GM19023 (cell line): ENCODE data around the gene POLR3B.
"Not testable (repeated sequence)": the region's sequence is repeated elsewhere in the genome, so short reads cannot be mapped to it uniquely, and the experiment has no call there.

Experiments used
- ATAC-seq: cut with Tn5 transposase; IDR thresholded peaks from one replicate; pipeline ENCODE4 v1.9.1; 2021; ENCODE audit warnings: mild to moderate bottlenecking, moderate library complexity; ENCODE audit not compliant: unreplicated experiment

POLR3B gene

GRCh38 chr12:106459124-106459523 lies 101.6 kb downstream of the POLR3B start:
- ATAC-seq, result no peak

- ATAC-seq, result no peak
These were observed 102.0 kb downstream of the POLR3B start for GRCh38 chr12:106459534-106459933.

GRCh38 chr12:106461730-106462129 lies 104.2 kb downstream of the POLR3B start:
- ATAC-seq, result no peak

GRCh38 chr12:106465605-106466004 lies 108.1 kb downstream of the POLR3B start:
- ATAC-seq, result not testable (repeated sequence)

- not testable (repeated sequence) for ATAC-seq
These were observed 118.1 kb downstream of the POLR3B start for GRCh38 chr12:106475662-106476061.

GRCh38 chr12:106477627-106478026 lies 120.1 kb downstream of the POLR3B start:
- not testable (repeated sequence) for ATAC-seq

- ATAC-seq, result no peak
These were observed 122.7 kb downstream of the POLR3B start for GRCh38 chr12:106480251-106480650.

GRCh38 chr12:106481246-106481645 lies 123.7 kb downstream of the POLR3B start:
- no peak for ATAC-seq

- ATAC-seq, result no peak
These were observed 130.1 kb downstream of the POLR3B start for GRCh38 chr12:106487664-106488063.

- ATAC-seq, result no peak
These were observed 131.3 kb downstream of the POLR3B start for GRCh38 chr12:106488884-106489283.

- no peak for ATAC-seq
These were observed 132.7 kb downstream of the POLR3B start for GRCh38 chr12:106490264-106490663.

GRCh38 chr12:106492857-106493256 lies 135.3 kb downstream of the POLR3B start:
- ATAC-seq, result no peak

- no peak for ATAC-seq
These were observed 136.0 kb downstream of the POLR3B start for GRCh38 chr12:106493531-106493930.

GRCh38 chr12:106495354-106495965 lies 137.9 kb downstream of the POLR3B start:
- ATAC-seq, result no peak

GRCh38 chr12:106498056-106498455 lies 140.5 kb downstream of the POLR3B start:
- ATAC-seq, result no peak

- ATAC-seq, result no peak
These were observed 142.1 kb downstream of the POLR3B start for GRCh38 chr12:106499628-106500027.

- ATAC-seq, result no peak
These were observed 149.1 kb downstream of the POLR3B start for GRCh38 chr12:106506691-106507090.

- no peak for ATAC-seq
These were observed 151.4 kb downstream of the POLR3B start for GRCh38 chr12:106508966-106509365.

- no peak for ATAC-seq
These were observed 153.8 kb downstream of the POLR3B start for GRCh38 chr12:106511365-106511764.

GRCh38 chr12:106517314-106517713 lies 159.8 kb downstream of the POLR3B start:
- no peak for ATAC-seq

GRCh38 chr12:106519607-106520021 lies 162.1 kb downstream of the POLR3B start:
- ATAC-seq, result no peak

GRCh38 chr12:106521901-106522300 lies 164.4 kb downstream of the POLR3B start:
- ATAC-seq, result no peak

- ATAC-seq, result no peak
These were observed 165.2 kb downstream of the POLR3B start for GRCh38 chr12:106522708-106523107.
